Skin of body (tissue), 2 donors: Measurements from ENCODE around the gene ADGB. TPM values are rescaled to one million over a fixed set of nuclear protein-coding genes. Genes with fewer than 3 reads are reported as not detected.

Source experiments
- DNase-seq: peaks from one replicate; lab custom pipeline; 2025; lab: John Stamatoyannopoulos, UW
- total RNA-seq: library from RNA; depleted of rRNA; stranded (reverse); fragments of >200 nt; gene quantifications from one replicate; pipeline ENCODE4 v1.2.3, GENCODE V29; 2014

ADGB gene
- total RNA-seq, 1 donor from 2014 or later, result 0.10 TPM

- no peak for DNase-seq
Measured at GRCh38 chr6:146634022-146634421, 35.2 kb downstream of the ADGB start.

- DNase-seq, result no peak
Measured at GRCh38 chr6:146635165-146635564, 36.4 kb downstream of the ADGB start.

DNA sequence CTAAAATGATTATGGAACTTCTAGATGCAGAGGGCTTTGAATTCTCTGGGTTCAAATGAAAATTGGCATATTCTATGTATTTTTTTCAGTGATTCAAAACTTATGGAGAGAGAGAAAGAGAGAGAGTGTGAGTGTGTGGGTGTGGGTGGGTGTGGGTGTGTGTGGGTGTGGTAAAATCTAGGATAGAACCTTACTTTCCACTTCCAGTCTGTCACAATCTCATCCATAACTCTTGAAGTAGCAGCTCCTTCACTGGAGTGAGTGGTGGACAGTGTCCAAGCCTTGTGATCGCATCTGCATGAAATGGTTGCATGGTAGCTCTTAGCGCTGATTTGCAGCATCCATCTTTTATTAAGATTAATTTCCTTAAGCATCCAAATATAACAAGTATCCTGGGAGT is 37.7 kb downstream of the ADGB start:
- DNase-seq, result no peak

GRCh38 chr6:146642921-146643320 is 44.1 kb downstream of the ADGB start:
- DNase-seq, result no peak

DNA sequence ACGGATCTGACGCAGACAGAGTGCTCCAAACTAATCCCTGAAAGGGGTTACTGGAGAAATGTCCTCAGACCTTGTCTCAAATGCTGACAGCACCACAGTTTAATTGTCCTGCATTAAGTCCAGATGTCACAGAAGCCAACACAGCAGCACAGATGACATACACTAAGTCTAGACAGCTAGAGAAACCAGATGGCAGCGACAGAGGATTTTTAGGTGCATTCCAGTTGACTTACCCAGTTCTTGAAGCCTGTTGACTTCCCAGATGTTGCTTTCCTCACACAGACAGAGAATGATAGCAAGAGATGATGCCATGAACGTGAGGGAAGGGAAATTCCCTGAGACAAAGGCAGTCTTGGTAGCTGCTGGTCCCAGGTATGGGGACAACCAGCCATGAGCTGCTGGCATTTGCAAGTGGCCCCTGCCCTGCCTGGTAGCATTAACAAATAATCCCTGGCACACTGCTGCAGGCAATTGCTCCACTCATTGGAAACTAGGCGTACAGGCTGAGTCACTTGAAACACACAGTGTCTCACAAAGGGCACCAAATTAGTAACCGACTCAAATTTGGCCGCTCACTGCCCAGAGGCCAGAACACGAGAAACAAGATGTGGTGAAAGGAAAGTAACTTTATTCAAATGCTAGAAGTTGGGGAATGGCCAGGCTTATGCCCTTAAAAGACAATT is 52.2 kb downstream of the ADGB start:
- peak; percentile 2 for DNase-seq

- DNase-seq, result no peak
Measured at GRCh38 chr6:146651482-146651863, 52.7 kb downstream of the ADGB start.

GRCh38 chr6:146657432-146657831 is 58.7 kb downstream of the ADGB start:
- no peak for DNase-seq

DNA sequence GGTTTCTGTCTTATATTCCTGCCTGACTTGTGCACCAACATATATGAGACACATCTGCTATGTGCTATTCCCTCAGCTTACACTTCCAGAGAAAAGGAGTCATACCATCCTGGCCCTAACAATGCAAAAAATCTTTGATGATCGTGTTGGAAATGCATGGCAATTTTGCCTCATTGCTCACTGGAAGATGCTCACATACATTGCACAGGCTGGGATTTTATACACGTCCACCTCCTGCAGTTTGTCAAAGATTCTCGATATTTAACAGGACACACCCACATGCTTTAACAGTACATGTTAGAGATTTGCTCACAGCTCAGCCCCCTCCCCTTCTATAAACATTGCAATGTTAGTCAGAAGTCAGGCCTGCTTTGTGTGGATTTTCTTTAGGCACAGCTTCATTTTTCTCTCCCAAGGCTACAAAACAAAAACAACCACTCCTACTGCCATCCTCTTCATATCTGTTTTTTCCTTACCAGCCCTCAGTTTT is 66.1 kb downstream of the ADGB start:
- DNase-seq, result no peak

DNA sequence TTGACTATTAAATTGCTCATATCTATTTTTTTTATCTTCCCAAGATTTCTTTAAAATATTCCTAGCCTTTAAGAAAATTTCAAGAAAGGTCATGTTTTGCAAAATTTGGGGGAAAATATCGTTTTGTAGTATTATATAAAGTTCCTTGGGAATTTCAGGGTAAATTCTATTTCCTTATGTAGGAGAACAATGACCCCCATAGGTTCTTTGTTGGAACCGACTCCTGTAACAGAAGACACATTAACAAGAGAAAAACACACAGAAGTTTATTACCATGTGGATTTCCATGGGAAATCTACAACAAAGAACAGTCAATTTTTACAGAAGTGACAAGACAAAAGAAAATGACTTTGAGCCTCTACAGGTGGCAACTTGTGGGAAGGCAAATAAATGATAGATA is 68.1 kb downstream of the ADGB start:
- no peak for DNase-seq

GRCh38 chr6:146670161-146670560 is 71.4 kb downstream of the ADGB start:
- DNase-seq, result no peak

DNA sequence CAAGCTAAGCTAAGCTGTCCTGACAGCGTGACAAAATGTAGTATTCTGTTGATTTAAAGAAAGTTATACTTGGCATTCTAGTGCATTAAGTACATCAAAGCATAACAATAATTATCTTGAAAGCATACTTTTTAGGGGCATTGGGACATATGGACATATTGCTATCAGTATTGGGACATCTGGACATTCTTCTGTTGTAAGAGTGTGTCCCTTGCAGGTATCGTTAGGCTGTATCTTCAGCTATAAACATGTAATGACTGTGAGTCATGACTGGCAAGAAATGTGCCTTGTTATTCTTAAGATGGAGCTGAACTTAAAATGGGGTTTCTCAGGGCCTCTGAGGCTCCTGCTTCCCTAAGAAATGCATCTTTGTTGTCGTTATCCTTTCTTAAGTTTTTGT is 74.3 kb downstream of the ADGB start:
- DNase-seq, result no peak

GRCh38 chr6:146679386-146679785 is 80.6 kb downstream of the ADGB start:
- no peak for DNase-seq

- DNase-seq, result no peak
Measured at GRCh38 chr6:146682919-146683318, 84.1 kb downstream of the ADGB start.

DNA sequence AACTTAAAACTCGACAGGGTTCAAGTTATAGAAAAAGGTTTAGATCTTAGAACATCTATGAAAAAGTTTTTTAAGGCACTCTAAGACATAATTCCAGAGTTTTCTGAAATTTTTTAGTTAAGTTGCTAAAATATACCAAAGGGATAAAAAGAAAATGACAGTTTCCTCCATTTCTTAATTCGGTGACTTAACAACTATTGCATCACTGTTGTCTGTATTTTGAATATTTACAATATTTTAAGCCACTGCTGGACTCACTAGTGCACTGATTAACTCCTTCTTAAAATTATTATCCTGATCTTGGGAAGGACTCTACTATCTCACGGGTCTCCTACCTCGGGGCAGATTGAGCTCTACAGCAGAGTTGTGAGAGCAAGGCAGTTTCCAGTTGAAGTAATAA is 91.0 kb downstream of the ADGB start:
- DNase-seq, result no peak

GRCh38 chr6:146693342-146693741 is 94.6 kb downstream of the ADGB start:
- no peak for DNase-seq

DNA sequence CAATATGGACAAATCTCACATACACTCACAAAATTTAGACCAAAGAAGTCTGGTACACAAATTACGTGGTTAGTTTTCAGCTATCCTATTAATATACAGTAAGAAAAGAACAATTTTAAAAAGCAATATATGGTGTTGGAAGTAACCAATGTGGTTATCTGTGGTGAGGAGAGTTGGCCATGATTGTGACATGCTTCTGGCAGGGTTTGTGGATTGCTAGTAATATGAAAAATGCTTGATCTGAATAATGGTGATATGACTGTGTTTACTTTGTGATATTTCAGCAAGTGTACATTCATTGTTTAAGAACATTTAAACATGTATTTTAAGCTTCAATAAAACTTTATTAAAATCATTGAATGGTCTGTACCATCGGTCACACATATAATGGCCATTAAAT is 99.1 kb downstream of the ADGB start:
- no peak for DNase-seq

DNA sequence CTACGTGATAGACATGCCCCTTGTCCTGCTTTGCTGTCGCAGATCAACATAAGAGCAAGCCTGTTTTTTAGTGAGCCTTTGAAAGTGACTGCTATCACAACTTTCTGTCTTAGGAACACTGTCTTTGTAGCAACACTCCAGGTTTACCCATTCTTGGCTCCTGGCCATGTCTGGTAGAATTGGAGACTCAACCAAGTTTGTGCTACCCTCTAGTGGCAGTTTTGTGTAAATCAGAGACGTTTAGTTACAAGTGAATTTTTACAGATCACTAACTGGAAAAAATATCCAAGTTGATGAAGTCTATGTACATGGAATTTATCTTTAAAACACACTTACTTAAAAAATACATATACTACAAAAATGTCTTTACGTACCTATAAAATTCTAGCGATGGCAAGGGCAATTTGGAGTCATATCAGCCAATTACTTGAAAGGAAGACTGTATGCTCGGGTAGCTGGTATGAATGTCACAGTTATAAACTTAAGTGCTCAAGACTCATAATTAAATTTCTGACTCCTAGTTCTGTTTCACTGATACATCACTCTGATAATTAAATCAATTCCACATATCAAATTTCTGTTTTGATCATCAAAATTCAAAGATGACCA is 101.4 kb downstream of the ADGB start:
- peak; percentile 89 for DNase-seq

DNA sequence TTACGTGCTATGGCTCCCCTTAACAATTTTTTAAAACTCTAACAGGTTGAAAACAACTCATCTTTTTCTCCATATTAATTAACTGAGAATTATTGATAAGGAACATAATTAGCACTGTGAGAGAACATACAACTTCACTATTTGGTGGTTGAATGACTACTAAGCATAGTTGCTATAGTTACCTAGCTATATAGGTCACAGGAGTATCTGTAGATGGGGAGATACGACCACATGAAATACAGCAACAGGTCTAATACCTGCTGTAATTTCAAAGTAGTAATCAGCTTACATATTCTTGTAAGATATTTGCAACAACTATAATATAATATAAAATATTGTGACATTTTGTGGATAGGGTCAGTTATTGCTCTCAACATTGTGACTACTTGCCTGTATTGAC is 102.9 kb downstream of the ADGB start:
- no peak for DNase-seq

DNA sequence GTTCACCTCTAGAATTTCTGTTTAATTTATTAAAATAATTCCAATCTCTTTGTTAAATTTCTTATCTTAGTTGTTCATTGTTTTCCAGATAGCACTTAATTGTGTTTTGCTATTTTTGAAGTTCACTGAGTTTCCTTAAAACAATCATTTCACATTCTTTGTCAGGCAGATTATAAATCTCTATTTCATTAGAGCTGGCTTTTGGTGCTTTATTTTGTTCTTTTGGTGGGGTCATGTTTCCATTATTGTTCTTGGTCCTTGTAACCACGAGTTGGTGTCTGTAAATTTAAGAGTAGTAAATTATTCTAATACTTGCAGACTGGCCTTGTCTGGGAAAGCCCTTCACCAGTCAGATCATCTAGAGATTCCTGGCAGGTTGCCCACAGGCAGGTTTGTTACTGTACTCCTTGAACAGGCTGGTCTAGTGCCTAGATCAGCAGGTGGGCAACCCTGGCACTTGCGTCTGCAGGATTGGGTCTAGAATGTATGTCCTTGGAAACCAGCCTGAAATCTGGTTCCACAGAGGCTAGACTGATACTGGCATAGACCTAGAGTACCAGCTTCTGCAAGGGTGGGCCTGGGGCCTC is 110.4 kb downstream of the ADGB start:
- DNase-seq, result no peak

DNA sequence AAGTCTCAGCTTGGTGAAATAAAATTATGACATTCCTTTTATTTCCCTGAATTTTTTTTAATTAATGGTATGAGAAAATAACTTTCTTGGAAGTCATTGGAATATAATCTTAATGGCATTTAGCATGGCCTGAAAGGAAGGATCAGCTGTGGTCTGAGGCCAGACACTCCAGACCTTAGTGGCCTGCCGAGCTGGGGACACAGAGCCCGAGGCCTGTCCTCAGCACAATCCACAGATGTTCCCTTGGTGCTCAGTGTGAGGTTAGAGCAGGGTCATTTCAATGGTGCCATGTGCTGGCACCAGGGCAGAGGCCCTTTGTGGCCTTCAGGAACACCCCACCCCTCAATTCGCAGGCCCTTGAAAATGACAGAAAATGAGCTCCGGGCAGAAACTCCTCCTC is 120.6 kb downstream of the ADGB start:
- DNase-seq, result no peak

GRCh38 chr6:146739696-146740095 is 140.9 kb downstream of the ADGB start:
- DNase-seq, result no peak

DNA sequence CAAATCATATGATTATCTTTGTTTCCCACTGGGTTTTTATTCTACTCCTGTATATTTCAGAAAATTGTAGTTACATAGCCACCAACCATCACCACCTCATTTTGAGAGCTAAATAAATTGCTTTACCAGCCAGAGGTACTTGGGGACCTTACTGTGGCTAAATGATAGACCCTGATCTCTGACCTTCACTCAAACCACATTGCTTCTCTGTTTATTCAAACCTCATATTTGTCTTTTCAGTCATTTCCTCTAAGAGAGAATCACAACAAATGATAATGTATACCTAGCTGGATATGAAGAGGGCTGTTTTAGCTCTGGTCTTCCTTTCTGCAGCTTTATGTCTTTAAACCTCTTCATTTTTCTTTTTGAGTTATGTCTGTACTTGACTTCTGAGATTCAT is 142.8 kb downstream of the ADGB start:
- no peak for DNase-seq

DNA sequence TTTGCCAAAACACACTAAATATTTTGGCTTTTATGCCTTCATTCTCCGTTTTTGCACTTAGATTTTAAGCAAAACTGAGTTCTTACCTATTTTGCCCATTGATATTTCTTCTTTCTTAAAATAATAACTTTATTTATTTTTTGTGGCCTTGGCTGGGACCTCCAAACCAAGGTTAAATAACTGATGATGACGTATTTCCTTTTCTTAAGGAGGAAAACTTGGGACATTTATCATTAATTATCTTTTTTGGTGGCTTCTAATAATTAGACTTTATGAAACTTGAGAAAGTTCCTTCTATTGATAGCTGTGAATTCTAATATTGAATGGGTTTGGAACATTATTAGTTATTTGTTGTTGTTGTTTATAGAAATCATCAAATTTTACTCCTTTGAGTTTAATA is 154.5 kb downstream of the ADGB start:
- DNase-seq, result no peak
